Ovary (tissue), 3 donors: ENCODE results near the gene ALDH7A1.

ENCODE experiments used
- CTCF ChIP-seq, 3 donors: fragments of 450-650 bp in 2 of 3; fragments of 200-600 bp in 1 of 3; IDR thresholded peaks; one replicate each; pipeline versions ENCODE4 v1.5.1 to v1.8.0; 2016 to 2022; ENCODE audit warnings: antibody characterized with exemption in 3 of 3, mild to moderate bottlenecking in 1 of 3
- EP300 ChIP-seq: sonication (generic); formaldehyde crosslinking; IDR thresholded peaks from one replicate; pipeline ENCODE4 v1.6.1; 2017; ENCODE audit warnings: antibody characterized with exemption
- donor health status: DM: no; HTN: no; CAD: no.

- no peak for TF ChIP-seq CTCF (IDR thresholded peaks at IDR 0.05)
- no peak for TF ChIP-seq EP300
Observed at GRCh38 chr5:126583761-126584160, 11.3 kb downstream of the ALDH7A1 start.
